Stimulated activated CD4-positive, alpha-beta T cell treated with anti-CD3 and anti-CD28 coated beads, Interleukin-1b, Interleukin-23, amount 100 ng/mL, for 4 hours (primary cell): Measurements from ENCODE around the gene CHRD.
A peak's percentile ranks its signal among the peaks of the same experiment; 100 is the strongest.

ENCODE experiments used
- DNase-seq, 2 donors: peaks; one replicate each; pipeline ENCODE4 v3.0.0-alpha.2; 2020; ENCODE audit warnings: low read depth in 2 of 2

CHRD gene

GRCh38 chr3:184346480-184347190 is 33.2 kb upstream of the CHRD start:
- no peak for DNase-seq

- DNase-seq = no peak
Measured at GRCh38 chr3:184347321-184348056, 32.4 kb upstream of the CHRD start.

- no peak for DNase-seq
Measured at GRCh38 chr3:184348057-184348382, 31.8 kb upstream of the CHRD start.

GRCh38 chr3:184349563-184350470 is 30.0 kb upstream of the CHRD start:
- no peak for DNase-seq

- DNase-seq = no peak
Measured at GRCh38 chr3:184350618-184351017, 29.2 kb upstream of the CHRD start.

- DNase-seq = no peak
Measured at GRCh38 chr3:184351511-184352148, 28.2 kb upstream of the CHRD start.

- no peak for DNase-seq
Measured at GRCh38 chr3:184352149-184352785, 27.6 kb upstream of the CHRD start.

GRCh38 chr3:184352897-184353545 is 26.8 kb upstream of the CHRD start:
- no peak for DNase-seq

GRCh38 chr3:184353546-184353941 is 26.3 kb upstream of the CHRD start:
- DNase-seq = no peak

- DNase-seq = peak; percentile 63 to 69
Measured at GRCh38 chr3:184354121-184354728, 25.6 kb upstream of the CHRD start.

- no peak for DNase-seq
Measured at GRCh38 chr3:184354754-184355153, 25.1 kb upstream of the CHRD start.

GRCh38 chr3:184355261-184356040 is 24.4 kb upstream of the CHRD start:
- no peak for DNase-seq

GRCh38 chr3:184357248-184358123 is 22.4 kb upstream of the CHRD start:
- DNase-seq = no peak

- no peak for DNase-seq
Measured at GRCh38 chr3:184358124-184358767, 21.6 kb upstream of the CHRD start.

GRCh38 chr3:184358921-184359350 is 20.9 kb upstream of the CHRD start:
- no peak for DNase-seq

- DNase-seq = no peak
Measured at GRCh38 chr3:184359610-184360009, 20.2 kb upstream of the CHRD start.

- DNase-seq = no peak
Measured at GRCh38 chr3:184360070-184360928, 19.6 kb upstream of the CHRD start.
